Activated naive CD8-positive, alpha-beta T cell (primary cell): ENCODE measurements around the gene PPP6R1.

Source experiments
- H3K27ac Mint-ChIP-seq: one replicate; pipeline ENCODE4 v1.8.0; 2021; ENCODE audit warnings: mixed read lengths
- H3K27me3 Mint-ChIP-seq: one replicate; pipeline ENCODE4 v1.8.0; 2021; ENCODE audit warnings: mixed read lengths
- H3K36me3 Mint-ChIP-seq: one replicate; pipeline ENCODE4 v1.8.0; 2021; ENCODE audit warnings: mixed read lengths
- H3K4me1 Mint-ChIP-seq: one replicate; pipeline ENCODE4 v1.8.0; 2021; ENCODE audit warnings: low read depth, mixed read lengths
- H3K4me3 Mint-ChIP-seq: one replicate; pipeline ENCODE4 v1.8.0; 2021; ENCODE audit warnings: mild to moderate bottlenecking, mixed read lengths
- H3K9me3 Mint-ChIP-seq: one replicate; pipeline ENCODE4 v1.8.0; 2021; ENCODE audit warnings: low read depth, mixed read lengths

PPP6R1 gene

GRCh38 chr19:55272142-55272541, 13.3 kb upstream of the PPP6R1 start:
- H3K9me3 Mint-ChIP-seq: no peaks in the 10 kb centered on the region
- no peak overlapping the region for H3K4me3 Mint-ChIP-seq
- H3K4me1 Mint-ChIP-seq: no peaks in the 10 kb centered on the region
- H3K27ac Mint-ChIP-seq: no peak overlapping the region
- no peaks in the 10 kb centered on the region for H3K27me3 Mint-ChIP-seq
- H3K36me3 Mint-ChIP-seq: peaks cover 12% of the 10 kb centered on the region

GRCh38 chr19:55270172-55270942, 11.5 kb upstream of the PPP6R1 start:
- Mint-ChIP-seq H3K27ac (no peak overlapping the region), H3K4me3 (no peak overlapping the region), H3K9me3 (no peaks in the 10 kb centered on the region), H3K4me1 (no peaks in the 10 kb centered on the region), H3K36me3 (peaks cover 12% of the 10 kb centered on the region), H3K27me3 (no peaks in the 10 kb centered on the region)

- no peaks in the 10 kb centered on the region for H3K27me3 Mint-ChIP-seq
- no peak overlapping the region for H3K4me3 Mint-ChIP-seq
- peaks cover 10% of the 10 kb centered on the region for H3K36me3 Mint-ChIP-seq
- no peaks in the 10 kb centered on the region for H3K4me1 Mint-ChIP-seq
- H3K27ac Mint-ChIP-seq: no peak overlapping the region
- no peaks in the 10 kb centered on the region for H3K9me3 Mint-ChIP-seq
Measured at GRCh38 chr19:55269299-55269698, 10.5 kb upstream of the PPP6R1 start.

- no peaks in the 10 kb centered on the region for H3K4me1 Mint-ChIP-seq
- no peak overlapping the region for H3K27ac Mint-ChIP-seq
- H3K9me3 Mint-ChIP-seq: no peaks in the 10 kb centered on the region
- no peak overlapping the region for H3K4me3 Mint-ChIP-seq
- H3K36me3 Mint-ChIP-seq: peaks cover 9% of the 10 kb centered on the region
- no peaks in the 10 kb centered on the region for H3K27me3 Mint-ChIP-seq
Measured at GRCh38 chr19:55266840-55267239, 8.0 kb upstream of the PPP6R1 start.

- no peaks in the 10 kb centered on the region for H3K27me3 Mint-ChIP-seq
- H3K27ac Mint-ChIP-seq: no peak overlapping the region
- H3K36me3 Mint-ChIP-seq: peaks cover 7% of the 10 kb centered on the region
- H3K4me3 Mint-ChIP-seq: no peak overlapping the region
- no peaks in the 10 kb centered on the region for H3K4me1 Mint-ChIP-seq
- no peaks in the 10 kb centered on the region for H3K9me3 Mint-ChIP-seq
Measured at GRCh38 chr19:55266404-55266803, 7.6 kb upstream of the PPP6R1 start.

GRCh38 chr19:55265723-55266386, 7.0 kb upstream of the PPP6R1 start:
- Mint-ChIP-seq H3K27me3 (no peaks in the 10 kb centered on the region), H3K4me3 (no peak overlapping the region), H3K9me3 (no peaks in the 10 kb centered on the region), H3K27ac (no peak overlapping the region), H3K36me3 (peaks cover 6% of the 10 kb centered on the region), H3K4me1 (no peaks in the 10 kb centered on the region)

- Mint-ChIP-seq H3K27me3 (no peaks in the 10 kb centered on the region), H3K27ac (no peak overlapping the region), H3K36me3 (peaks cover 6% of the 10 kb centered on the region), H3K4me1 (peaks cover 3% of the 10 kb centered on the region), H3K4me3 (no peak overlapping the region), H3K9me3 (no peaks in the 10 kb centered on the region)
Measured at GRCh38 chr19:55265173-55265572, 6.4 kb upstream of the PPP6R1 start.

- no peaks in the 10 kb centered on the region for H3K9me3 Mint-ChIP-seq
- H3K27me3 Mint-ChIP-seq: no peaks in the 10 kb centered on the region
Measured at GRCh38 chr19:55264531-55264930, 5.7 kb upstream of the PPP6R1 start.

GRCh38 chr19:55262359-55262758, 3.5 kb upstream of the PPP6R1 start:
- Mint-ChIP-seq H3K27ac (no peak overlapping the region), H3K27me3 (no peaks in the 10 kb centered on the region), H3K9me3 (no peaks in the 10 kb centered on the region), H3K36me3 (peaks cover 3% of the 10 kb centered on the region), H3K4me1 (peaks cover 10% of the 10 kb centered on the region), H3K4me3 (no peak overlapping the region)

More at GRCh38 chr19:55264531-55264930, 5.7 kb upstream of the PPP6R1 start:
- Mint-ChIP-seq H3K36me3 (peaks cover 6% of the 10 kb centered on the region), H3K27ac (no peak overlapping the region), H3K4me1 (peaks cover 6% of the 10 kb centered on the region), H3K4me3 (no peak overlapping the region)

GRCh38 chr19:55261671-55262126, 2.9 kb upstream of the PPP6R1 start:
- no peaks in the 10 kb centered on the region for H3K9me3 Mint-ChIP-seq
- peaks cover 5% of the 10 kb centered on the region for H3K36me3 Mint-ChIP-seq
- no peak overlapping the region for H3K27ac Mint-ChIP-seq
- no peaks in the 10 kb centered on the region for H3K27me3 Mint-ChIP-seq
- peaks cover 15% of the 10 kb centered on the region for H3K4me1 Mint-ChIP-seq
- no peak overlapping the region for H3K4me3 Mint-ChIP-seq

- peaks cover 31% of the 10 kb centered on the region for H3K4me1 Mint-ChIP-seq
- H3K4me3 Mint-ChIP-seq: peak overlapping the region; percentile 91
- peaks cover 16% of the 10 kb centered on the region for H3K36me3 Mint-ChIP-seq
- H3K9me3 Mint-ChIP-seq: no peaks in the 10 kb centered on the region
- peak overlapping the region; percentile 97 for H3K27ac Mint-ChIP-seq
- H3K27me3 Mint-ChIP-seq: no peaks in the 10 kb centered on the region
Measured at GRCh38 chr19:55259540-55260210, 858 bp upstream of the PPP6R1 start.

- H3K9me3 Mint-ChIP-seq: no peaks in the 10 kb centered on the region
- H3K4me3 Mint-ChIP-seq: peak overlapping the region; percentile 91
- peaks cover 40% of the 10 kb centered on the region for H3K4me1 Mint-ChIP-seq
- H3K36me3 Mint-ChIP-seq: peaks cover 16% of the 10 kb centered on the region
- peak overlapping the region; percentile 54 for H3K27ac Mint-ChIP-seq
- no peaks in the 10 kb centered on the region for H3K27me3 Mint-ChIP-seq
Measured at GRCh38 chr19:55258476-55258827, 365 bp downstream of the PPP6R1 start.

- no peaks in the 10 kb centered on the region for H3K27me3 Mint-ChIP-seq
- H3K27ac Mint-ChIP-seq: peak overlapping the region; percentile 98
- peaks cover 13% of the 10 kb centered on the region for H3K36me3 Mint-ChIP-seq
- peaks cover 46% of the 10 kb centered on the region for H3K4me1 Mint-ChIP-seq
- H3K4me3 Mint-ChIP-seq: peak overlapping the region; percentile 97
- H3K9me3 Mint-ChIP-seq: no peaks in the 10 kb centered on the region
Measured at GRCh38 chr19:55257461-55258420, 1.1 kb downstream of the PPP6R1 start.
